KBM-7 (cell line): Measurements from ENCODE around the gene EIF1AD.
"Not testable (repeated sequence)": the region's sequence is repeated elsewhere in the genome, so short reads cannot be mapped to it uniquely, and the experiment has no call there.

ENCODE experiments used
- DNase-seq: peaks from one replicate; pipeline ENCODE4 v3.0.0-alpha.2; 2015
- in situ Hi-C: fragments of 300-500 bp; cut with MboI; formaldehyde crosslinking; loops from 2 replicates; pipeline ENCODE4 v1.14.3; 2020; ENCODE audit warnings: low sequenced_read_pairs, low pct_unique_long_range_greater_than_20kb, mixed read lengths

The EIF1AD gene

DNA sequence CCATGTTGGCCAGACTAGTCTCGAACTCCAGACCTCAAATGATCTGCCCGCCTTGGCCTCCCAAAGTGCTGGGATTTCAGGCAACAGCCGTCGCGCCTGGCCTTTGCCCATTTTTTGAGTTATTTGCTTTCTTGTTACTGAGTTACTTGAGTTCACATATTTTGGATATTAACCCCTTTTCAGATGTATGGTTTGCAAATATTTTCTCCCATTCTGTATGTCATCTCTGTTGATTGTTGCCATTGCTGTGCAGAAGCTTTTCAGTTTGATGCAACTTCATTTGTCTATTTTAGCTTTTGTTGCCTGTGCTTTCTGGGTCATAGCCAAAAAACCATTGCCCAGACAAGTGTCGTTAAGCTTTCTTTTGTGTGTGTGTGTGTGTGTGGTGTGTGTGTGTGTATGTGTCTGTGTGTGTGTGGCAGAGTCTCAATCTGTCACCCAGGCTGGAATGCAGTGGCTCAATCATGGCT is 49.9 kb downstream of the EIF1AD start:
- DNase-seq: no peak
- in situ Hi-C loops: no loop called here

GRCh38 chr11:65951641-65952040 is 50.3 kb downstream of the EIF1AD start:
- DNase-seq, in situ Hi-C loops: not testable (repeated sequence)

GRCh38 chr11:65950711-65951110 is 51.2 kb downstream of the EIF1AD start:
- DNase-seq, in situ Hi-C loops: not testable (repeated sequence)

GRCh38 chr11:65947603-65948125 is 54.3 kb downstream of the EIF1AD start:
- no peak for DNase-seq
- in situ Hi-C loops: no loop called here

- no peak for DNase-seq
- in situ Hi-C loops: no loop called here
Measured at GRCh38 chr11:65947133-65947532, 54.8 kb downstream of the EIF1AD start.

DNA sequence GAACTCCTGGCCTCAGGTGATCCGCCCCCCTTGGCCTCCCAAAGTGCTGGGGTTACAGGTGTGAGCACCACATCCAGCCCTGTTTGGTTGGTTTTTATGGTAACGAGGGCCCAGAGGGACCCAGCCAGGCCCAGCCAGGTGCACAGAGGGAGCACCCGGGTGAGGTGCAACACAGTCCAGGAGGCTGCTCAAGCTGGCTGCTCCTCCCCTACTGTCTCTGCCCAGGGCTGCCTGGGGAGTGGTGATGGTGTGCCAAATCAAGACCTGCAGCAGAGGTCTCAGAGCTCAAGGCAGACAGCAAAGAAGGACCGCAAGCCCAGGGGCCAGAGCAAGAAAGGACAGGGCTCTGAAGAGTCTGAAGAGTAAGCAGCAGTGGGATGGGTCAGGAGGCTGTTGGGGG is 55.3 kb downstream of the EIF1AD start:
- in situ Hi-C loops: no loop called here
- no peak for DNase-seq
